ENCODE measurements around the gene MBOAT7. TPM values are rescaled to one million over a fixed set of nuclear protein-coding genes. Genes with fewer than 3 reads are reported as not detected.
A peak's percentile ranks its signal among the peaks of the same experiment; 100 is the strongest.

MBOAT7 gene
- polyA plus RNA-seq, 1 donor (not counting 4 experiments of a cell fraction or from before 2014, with no cell fraction given): 41.3 TPM

GRCh38 chr19:54179262-54179852 is 10.0 kb downstream of the MBOAT7 start:
- dilution Hi-C loops (cut with MboI; ENCODE audit: extremely low pct_ligation_motif_present, low sequenced_read_pairs): no loop called here
- Histone ChIP-seq H2AFZ (ENCODE audit: control insufficient read depth, low read length) (no peak overlapping the region), H3K4me3 (ENCODE audit: control insufficient read depth in 2 of 3, extremely low read depth in 1 of 3, insufficient read depth in 2 of 3, low read depth in 1 of 3, low read length in 3 of 3) (no peak overlapping the region), H3K4me2 (ENCODE audit: control insufficient read depth, extremely low read depth, insufficient read depth, low read depth, low read length) (no peak overlapping the region), H3K27me3 (ENCODE audit: control insufficient read depth, extremely low read depth, insufficient read depth, low read length) (no peaks in the 10 kb centered on the region), H3K4me1 (ENCODE audit: control insufficient read depth, extremely low read depth, insufficient read depth, low read length) (no peaks in the 10 kb centered on the region), H3K9me1 (ENCODE audit: control insufficient read depth, extremely low read depth, insufficient read depth, low read length) (no peaks in the 10 kb centered on the region), H4K20me1 (ENCODE audit: control insufficient read depth, extremely low read depth, insufficient read depth, low read length) (peaks cover 5% of the 10 kb centered on the region), H3K36me3 (ENCODE audit: control insufficient read depth in 2 of 2, extremely low read depth in 1 of 2, insufficient read depth in 2 of 2, low read length in 2 of 2) (peaks cover 22 to 23% of the 10 kb centered on the region in 2 experiments), H3K79me2 (ENCODE audit: control insufficient read depth, insufficient read depth, low read length) (peaks cover 2% of the 10 kb centered on the region), H3K27ac (ENCODE audit: control insufficient read depth, insufficient read depth, low read length) (no peak overlapping the region), H3K9ac (ENCODE audit: control insufficient read depth, extremely low read depth, insufficient read depth, low read length) (no peak overlapping the region), H3K9me3 (ENCODE audit: control insufficient read depth, low read depth, low read length) (no peaks in the 10 kb centered on the region)
- TF ChIP-seq EZH2 (IDR thresholded peaks at IDR 0.05; ENCODE audit: low read length) (no peak), CTCF (optimal IDR thresholded peaks at IDR 0.05 in 1 of 3, IDR thresholded peaks at IDR 0.05 in 1 of 3, conservative IDR thresholded peaks at IDR 0.05 in 1 of 3; ENCODE audit: extremely low read depth in 1 of 3, insufficient read depth in 2 of 3, low read length in 3 of 3) (no peak)
- DNase-seq (ENCODE audit: low read depth, low spot score) (no peak), FAIRE-seq (no peak)

GRCh38 chr19:54178581-54179261 is 10.7 kb downstream of the MBOAT7 start:
- TF ChIP-seq EZH2 (IDR thresholded peaks at IDR 0.05; ENCODE audit: low read length) (no peak), CTCF (optimal IDR thresholded peaks at IDR 0.05 in 1 of 3, IDR thresholded peaks at IDR 0.05 in 1 of 3, conservative IDR thresholded peaks at IDR 0.05 in 1 of 3; ENCODE audit: extremely low read depth in 1 of 3, insufficient read depth in 2 of 3, low read length in 3 of 3) (no peak)
- FAIRE-seq: peak; percentile 29

More at GRCh38 chr19:54178581-54179261, 10.7 kb downstream of the MBOAT7 start:
- no peaks in the 10 kb centered on the region for H3K9me1 ChIP-seq (ENCODE audit: control insufficient read depth, extremely low read depth, insufficient read depth, low read length)
- peaks cover 20 to 23% of the 10 kb centered on the region in 2 experiments for H3K36me3 ChIP-seq (ENCODE audit: control insufficient read depth in 2 of 2, extremely low read depth in 1 of 2, insufficient read depth in 2 of 2, low read length in 2 of 2)
- peaks cover 5% of the 10 kb centered on the region for H4K20me1 ChIP-seq (ENCODE audit: control insufficient read depth, extremely low read depth, insufficient read depth, low read length)
- H3K9me3 ChIP-seq (ENCODE audit: control insufficient read depth, low read depth, low read length): no peaks in the 10 kb centered on the region
- no peak overlapping the region for H3K9ac ChIP-seq (ENCODE audit: control insufficient read depth, extremely low read depth, insufficient read depth, low read length)
- H3K4me3 ChIP-seq (ENCODE audit: control insufficient read depth in 2 of 3, extremely low read depth in 1 of 3, insufficient read depth in 2 of 3, low read depth in 1 of 3, low read length in 3 of 3): no peak overlapping the region
- no peak overlapping the region for H3K4me2 ChIP-seq (ENCODE audit: control insufficient read depth, extremely low read depth, insufficient read depth, low read depth, low read length)
- dilution Hi-C loops (cut with MboI; ENCODE audit: extremely low pct_ligation_motif_present, low sequenced_read_pairs): no loop called here
- no peak overlapping the region for H2AFZ ChIP-seq (ENCODE audit: control insufficient read depth, low read length)
- no peaks in the 10 kb centered on the region for H3K27me3 ChIP-seq (ENCODE audit: control insufficient read depth, extremely low read depth, insufficient read depth, low read length)
- no peak for DNase-seq (ENCODE audit: low read depth, low spot score)
- no peak overlapping the region for H3K27ac ChIP-seq (ENCODE audit: control insufficient read depth, insufficient read depth, low read length)
- H3K4me1 ChIP-seq (ENCODE audit: control insufficient read depth, extremely low read depth, insufficient read depth, low read length): no peaks in the 10 kb centered on the region
- H3K79me2 ChIP-seq (ENCODE audit: control insufficient read depth, insufficient read depth, low read length): peaks cover 2% of the 10 kb centered on the region

Data from keratinocyte (primary cell).